H1 (cell line): ENCODE results near the gene SYNPO. TPM values are rescaled to one million over a fixed set of nuclear protein-coding genes. Genes with fewer than 3 reads are reported as not detected.

Source experiments
- HDAC6 ChIP-seq: IDR thresholded peaks from one replicate; pipeline ENCODE4 v1.7.1; 2012; ENCODE audit warnings: low read depth, mild to moderate bottlenecking, inconsistent platforms, low read length, moderate library complexity
- PHF8 ChIP-seq: fragments of 200-600 bp; sonication (generic); conservative IDR thresholded peaks from 2 replicates; pipeline ENCODE4 v1.7.1; 2012; ENCODE audit warnings: low read depth, mild to moderate bottlenecking, inconsistent platforms, low read length, moderate library complexity
- polyA plus RNA-seq, 7 experiments: library from polyadenylated mRNA; depleted of rRNA in 3 of 7; stranded (reverse) in 5 of 7; unstranded in 2 of 7; fragments of >200 nt in 5 of 7; fragments of 200-250 nt in 2 of 7; gene quantifications; 1 replicate in 5 of 7; 2 replicates in 1 of 7; 4 replicates in 1 of 7; pipeline versions ENCODE4 v1.2.1 to v1.2.3, GENCODE V29; 2011 to 2013; ENCODE audit warnings: missing spikeins in 2 of 7, mixed read lengths in 2 of 7
- total RNA-seq: library from RNA; stranded (reverse); fragmentation: NEBNext Ultra II Directional; extraction: Animal tissue kit (Norgen Biotek cat#: 25700); gene quantifications from 2 replicates; pipeline ENCODE4 v1.2.1, GENCODE V29; 2021

The SYNPO gene
- total and polyA plus RNA-seq, 2 of the 8 experiments (the other 6 are each of a cell fraction or from before 2014, with no cell fraction given): 2.3 TPM

- TF ChIP-seq HDAC6: no peak
- TF ChIP-seq PHF8: no peak
Observed at GRCh38 chr5:150600616-150601490, 39.6 kb upstream of the SYNPO start (continued).
